Stimulated activated CD4-positive, alpha-beta T cell treated with anti-CD3 and anti-CD28 coated beads, Interleukin-1b, Interleukin-23, amount 100 ng/mL, for 48 hours (primary cell): ENCODE data around the gene MACROD2.
"Not testable (repeated sequence)": the region's sequence is repeated elsewhere in the genome, so short reads cannot be mapped to it uniquely, and the experiment has no call there.

Source experiments
- DNase-seq: peaks from one replicate; pipeline ENCODE4 v3.0.0-alpha.2; 2020

Gene MACROD2

DNA sequence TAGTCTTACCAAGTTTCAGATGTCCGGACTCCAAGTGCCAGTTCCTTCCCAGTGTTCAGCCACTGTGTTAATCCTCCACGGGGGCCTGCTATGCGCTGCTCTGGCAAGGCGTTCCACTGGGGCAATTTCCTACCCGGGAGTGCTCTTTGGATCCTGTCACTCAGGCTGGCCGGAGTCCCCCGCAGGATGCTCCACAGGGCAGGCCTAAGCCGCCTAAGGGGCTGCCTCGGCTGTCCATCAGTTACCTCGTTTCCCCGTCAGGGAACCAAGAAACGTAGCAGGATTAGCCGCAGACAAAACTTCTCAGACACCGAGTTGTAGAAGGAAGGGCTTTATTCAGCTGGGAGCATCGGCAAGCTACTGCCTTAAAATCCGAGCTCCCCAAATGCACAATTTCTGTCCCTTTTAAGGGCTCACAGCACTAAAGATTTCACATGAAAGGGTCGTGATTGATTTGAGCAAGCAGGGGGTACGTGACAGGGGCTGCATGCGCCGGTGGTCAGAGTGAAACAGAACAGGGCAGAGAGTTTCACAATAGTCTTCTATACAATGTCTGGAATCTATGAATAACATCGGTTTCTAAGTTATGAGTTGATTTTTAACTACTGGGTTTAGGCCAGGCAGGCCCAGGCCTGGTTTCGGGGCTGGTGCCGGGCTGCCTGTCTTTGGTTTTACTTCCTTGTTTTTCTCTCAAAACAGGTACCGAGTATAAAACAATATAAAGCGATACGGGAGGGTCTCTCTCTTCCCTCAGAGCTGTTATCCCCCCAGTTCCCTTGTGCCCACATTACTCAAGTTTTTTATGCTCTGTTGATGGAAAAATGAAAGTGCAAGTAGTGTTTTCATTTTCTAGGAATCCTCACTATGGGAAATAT, 1990.4 kb downstream of the MACROD2 start:
- not testable (repeated sequence) for DNase-seq

DNA sequence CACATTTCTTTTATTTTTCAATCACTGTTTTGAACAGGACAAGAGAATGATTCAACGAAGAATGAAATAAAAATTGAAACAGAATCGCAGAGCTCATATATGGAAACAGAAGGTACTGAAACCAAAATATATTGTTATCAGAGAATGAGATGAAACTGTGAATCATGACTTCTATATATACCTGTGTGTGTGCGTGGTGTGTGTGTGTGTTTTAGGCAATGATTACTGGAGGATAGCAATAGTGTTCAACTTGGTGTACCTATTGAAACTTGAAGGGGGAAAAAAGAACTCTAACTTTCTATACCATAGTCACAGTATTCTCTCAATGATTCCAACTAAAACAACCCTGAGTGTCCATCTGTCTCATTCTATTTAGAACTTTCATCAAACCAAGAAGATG, 1991.4 kb downstream of the MACROD2 start:
- DNase-seq: no peak

DNA sequence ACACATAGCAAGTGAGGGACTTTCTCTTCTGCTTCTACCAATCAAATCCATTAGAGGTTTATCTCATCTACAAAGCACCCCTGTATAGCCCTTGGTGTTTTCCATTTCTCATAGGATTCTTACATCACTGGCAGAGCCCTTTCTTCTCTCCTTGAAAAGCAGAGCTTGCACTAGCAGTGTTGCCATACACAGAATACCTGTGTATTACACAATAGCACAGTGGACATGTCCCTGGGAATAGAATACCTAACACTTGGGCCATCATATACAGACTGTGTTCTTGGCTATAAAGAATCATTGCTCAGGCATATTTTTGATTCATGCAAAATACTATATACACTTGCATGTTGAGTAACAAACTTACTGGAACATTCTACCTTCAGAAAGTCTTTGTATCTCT, 1996.0 kb downstream of the MACROD2 start:
- DNase-seq: no peak

DNA sequence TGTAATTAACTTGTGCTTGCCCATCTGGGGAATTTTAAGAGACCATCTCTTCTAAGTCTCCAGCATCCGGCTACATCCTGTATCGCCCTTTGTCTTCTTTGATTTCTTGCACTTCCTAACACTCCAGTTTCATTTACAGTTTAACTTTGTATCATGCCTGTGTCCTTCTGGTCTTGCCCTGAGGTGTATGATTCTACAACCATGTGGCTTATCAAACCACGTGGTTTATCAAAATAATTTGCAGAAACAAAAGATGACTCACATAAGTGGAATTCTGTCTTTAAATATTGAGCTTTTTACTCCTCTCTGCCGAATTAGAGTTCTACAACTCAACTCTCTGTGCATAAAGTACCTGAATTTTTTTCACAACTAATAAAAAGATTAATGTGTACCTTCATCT, 1997.2 kb downstream of the MACROD2 start:
- no peak for DNase-seq

DNA sequence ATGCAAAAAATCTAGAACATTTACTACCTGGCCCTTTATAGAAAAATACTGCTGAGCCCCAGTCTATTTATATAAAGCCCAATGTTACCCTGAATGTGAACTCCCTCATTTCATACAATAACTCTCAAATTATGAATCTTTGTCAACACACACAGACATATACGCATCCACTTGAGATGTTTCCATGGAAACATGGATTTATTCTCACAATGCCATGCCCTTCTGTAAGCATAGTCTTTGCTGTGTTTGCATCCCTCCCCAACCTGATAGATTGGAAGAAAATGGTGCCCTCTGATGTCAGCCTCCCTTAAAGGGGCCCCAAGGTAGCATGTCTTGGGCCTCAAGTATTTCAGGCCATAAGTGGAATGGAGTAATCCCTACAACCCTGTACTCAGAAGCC, 2004.8 kb downstream of the MACROD2 start:
- no peak for DNase-seq

DNA sequence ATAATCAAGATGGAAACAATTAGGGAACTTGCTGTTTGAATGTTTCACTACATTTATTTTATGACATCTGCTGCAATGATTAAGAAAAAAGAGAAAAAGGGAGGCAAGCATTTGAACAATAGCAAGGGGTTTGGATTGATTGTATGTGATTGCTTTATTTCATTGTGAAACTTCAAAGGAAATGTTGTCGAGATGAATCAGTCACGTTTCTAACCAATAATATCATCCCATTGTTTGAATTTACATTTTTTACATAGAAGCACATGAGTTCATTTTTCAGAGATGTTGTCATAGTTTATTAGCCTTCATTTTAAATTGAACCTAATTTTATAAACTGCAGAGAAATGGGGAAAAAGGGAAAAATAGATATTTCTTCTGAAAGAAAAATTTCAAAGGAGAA, 2006.0 kb downstream of the MACROD2 start:
- DNase-seq: no peak

DNA sequence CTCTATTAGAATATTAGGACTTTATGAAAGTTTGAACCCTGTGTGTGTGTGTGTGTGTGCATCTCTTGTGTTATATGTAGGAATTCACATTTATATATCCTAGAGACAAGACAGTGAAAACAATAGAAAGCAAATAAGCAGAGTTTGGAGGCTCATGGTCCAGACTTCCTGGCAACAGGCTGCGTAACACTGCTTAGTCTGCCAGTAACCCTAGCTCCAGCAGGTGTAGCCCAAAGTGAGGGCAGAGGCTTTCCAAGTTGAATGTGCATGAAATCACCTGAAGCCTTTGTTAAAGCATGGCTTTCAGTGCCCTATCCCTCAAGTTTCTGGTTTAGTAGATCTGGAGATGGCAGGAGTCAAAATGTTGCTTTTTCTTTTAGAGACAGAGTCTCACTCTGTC, 2008.0 kb downstream of the MACROD2 start:
- no peak for DNase-seq

DNA sequence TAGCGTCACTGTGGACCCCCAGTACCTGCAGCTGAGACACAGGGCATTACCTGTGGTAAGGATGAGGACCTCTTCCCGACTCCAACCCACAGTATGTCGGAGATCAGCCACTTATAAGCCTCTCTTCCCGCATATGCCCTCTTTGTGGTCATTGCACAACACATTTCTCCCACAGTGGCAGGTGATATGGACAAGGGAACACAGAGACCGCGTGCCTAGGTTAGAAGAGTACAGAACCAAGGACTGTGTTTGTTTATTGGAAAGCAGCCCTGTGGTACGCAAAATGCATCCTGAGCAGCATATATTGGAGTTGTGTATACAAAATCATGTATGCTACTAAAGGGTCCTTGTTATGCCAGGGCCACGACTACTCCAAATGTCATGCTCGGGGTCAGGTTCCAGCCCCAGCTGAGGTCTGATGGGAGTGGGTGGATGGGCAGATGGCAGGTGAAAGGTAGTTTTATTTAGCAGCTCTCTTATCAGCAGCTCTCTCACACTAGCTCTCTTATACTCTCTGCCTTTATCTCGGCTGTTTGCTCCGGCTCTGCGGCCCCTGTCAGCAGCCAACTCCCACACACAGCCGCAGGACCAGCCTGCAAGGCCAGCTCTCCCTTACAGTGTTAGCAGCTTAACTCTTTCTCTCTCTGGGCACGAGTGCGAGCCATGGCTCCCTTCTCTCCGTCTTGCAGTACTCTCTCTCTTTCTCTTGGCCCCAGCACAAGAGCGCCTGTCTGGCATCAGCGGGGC, 2009.0 kb downstream of the MACROD2 start:
- DNase-seq: no peak

DNA sequence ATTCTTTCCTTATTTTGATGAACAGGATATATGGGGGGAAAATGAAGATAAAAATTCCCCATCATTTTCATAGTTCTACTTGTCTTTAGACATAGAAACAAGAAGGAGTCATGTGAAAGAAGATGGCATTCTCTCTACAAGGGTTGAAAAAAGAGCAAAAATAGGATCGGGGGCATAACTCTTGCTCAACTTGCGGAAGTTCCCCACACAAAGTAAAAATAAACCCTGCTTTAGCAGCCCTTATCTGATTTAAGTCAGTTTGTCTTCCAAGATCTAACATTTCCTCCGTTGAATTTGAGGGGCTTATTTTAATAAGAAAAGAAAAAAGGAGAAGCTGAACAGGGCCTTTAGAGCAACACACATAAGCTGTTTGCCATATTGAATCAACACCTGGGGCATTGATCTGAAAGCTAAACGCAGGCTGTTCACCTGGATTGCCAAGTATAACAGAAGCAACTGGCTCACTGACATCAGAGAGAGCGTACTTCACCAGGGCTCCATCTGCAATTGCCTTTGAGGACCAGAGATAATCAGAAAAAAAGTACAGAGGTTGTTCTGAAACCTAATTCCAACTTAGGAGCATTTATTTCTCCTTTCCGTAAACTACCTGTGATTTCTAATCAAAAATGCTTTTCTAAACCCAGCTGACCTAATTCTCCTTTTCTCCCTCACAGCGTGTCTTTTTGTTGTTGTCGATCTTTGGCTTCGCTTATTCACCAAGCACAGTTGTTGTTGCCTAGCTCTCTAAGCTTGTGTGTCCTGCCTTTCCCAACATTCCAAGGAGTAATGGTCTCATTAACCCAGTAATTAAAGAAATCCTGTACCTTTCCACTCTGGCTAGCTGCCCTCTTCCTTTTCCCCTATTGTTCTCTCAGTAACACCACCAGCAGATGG, 2010.0 kb downstream of the MACROD2 start:
- no peak for DNase-seq

DNA sequence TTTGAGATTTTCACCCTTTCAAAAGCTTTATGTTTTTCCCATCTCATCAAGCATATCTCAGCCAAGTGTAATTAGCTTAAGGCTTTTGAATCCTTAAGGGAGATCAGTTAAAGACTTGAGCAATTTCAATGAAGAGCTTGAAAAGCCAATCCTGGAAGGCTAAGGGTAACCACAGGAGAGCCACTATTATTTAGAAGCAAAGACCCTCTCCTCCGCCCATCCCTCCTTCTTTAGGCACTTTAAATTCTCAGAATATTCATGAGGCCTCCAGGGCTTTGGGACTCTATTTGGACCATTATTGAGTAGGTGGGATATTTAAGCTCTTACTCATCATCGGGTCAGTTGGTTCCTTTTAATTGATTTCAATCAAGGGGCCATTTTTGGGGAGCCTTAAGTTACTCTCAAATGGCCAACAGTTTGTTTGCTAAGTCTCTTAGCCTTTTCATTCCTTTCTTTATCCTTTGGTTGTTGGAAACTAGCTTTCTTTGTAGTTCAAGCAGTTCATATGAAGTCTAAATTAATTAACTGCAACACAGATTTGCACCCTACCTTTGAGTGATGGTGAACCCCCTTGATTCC, 2010.7 kb downstream of the MACROD2 start:
- no peak for DNase-seq

DNA sequence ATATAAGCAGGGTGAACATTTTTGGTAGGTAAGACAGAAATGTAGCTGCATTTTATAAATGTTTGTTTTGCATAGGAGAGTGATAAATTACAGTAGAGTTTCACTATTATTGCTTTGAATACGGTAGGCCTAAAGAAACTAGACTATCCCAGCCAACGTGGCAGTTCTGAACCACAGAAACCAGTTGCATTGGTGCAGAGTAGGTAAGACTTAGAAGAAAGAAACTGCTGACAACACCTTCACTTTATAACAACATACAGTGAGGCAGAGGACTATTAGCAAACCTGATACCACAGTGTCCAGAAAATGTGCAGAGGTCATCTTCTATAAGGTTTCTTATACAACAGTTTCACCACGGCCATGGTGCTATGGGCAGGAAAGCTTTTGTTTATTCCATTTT, 2011.8 kb downstream of the MACROD2 start:
- no peak for DNase-seq

DNA sequence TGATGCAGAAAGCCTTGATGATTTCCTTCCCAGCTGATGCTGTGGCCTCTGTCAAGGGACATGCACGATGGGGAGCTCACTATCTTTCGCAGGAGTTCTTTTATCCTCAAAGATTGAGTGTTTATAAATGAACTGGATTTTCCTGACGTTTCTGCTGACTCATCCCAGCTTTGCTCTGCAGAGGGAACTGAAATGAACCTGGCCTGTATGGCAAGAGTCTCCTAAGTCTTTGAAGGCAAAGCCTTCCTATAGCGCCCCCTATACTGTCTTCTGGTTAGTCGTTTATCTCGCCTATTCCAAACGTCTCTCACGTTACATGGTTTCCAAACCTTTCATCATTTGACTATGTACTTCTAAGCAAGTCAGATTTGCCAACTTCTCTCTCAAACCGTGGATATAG, 2012.6 kb downstream of the MACROD2 start:
- DNase-seq: no peak

DNA sequence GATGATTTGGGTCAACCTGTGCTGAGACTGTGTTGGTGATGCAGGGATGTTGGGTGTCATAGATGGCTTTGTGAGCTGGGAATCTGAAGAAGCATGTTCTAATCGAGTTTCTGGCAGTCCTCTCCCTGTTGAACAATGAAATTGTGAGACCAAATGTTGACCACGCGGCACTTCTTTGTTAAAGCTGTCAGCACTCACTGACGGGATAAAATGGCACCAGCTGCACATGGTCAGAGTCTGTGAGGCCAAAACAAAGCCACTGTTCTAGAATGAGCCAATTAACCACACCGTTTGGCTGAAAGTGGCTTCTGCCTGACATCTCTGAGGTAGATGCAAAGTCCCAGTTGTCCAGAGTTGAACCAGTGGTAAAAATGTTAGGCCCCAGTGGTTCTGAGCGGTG, 2015.7 kb downstream of the MACROD2 start:
- DNase-seq: no peak

DNA sequence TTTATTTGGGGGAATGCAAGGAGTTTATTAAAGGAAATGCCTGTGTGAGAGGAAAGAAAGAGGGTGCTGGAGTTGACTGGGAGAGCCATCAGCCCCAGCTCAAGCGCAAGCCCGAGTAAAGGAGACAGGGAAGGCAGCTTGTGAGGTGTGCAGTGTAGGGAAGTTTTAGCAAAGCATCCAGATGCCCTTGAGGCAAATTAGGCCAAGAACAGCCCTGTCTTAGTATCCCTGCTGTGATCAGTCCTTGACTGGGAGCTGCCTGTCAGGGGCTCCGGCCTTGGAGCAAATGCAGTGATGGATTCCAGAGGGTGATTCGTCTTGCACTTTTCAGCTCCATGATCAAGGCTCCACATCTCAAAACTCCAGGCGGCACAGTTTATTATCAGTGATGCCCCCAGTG, 2016.2 kb downstream of the MACROD2 start:
- no peak for DNase-seq

DNA sequence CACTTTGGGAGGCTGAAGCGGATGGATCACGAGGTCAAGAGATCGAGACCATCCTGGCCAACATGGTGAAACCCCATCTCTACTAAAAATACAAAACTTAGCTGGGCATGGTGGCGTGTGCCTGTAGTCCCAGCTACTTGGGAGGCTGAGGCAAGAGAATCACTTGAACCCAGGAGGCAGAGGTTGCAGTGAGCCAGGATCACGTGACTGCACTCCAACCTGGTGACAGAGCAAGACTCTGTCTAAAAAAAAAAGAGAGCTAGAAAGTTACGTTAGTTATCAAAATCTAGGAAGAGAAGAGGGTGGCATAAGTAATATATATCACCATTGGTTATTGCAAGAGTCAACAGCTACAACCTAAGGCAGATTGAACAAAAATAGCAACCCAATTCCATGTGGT, 2017.6 kb downstream of the MACROD2 start:
- not testable (repeated sequence) for DNase-seq

DNA sequence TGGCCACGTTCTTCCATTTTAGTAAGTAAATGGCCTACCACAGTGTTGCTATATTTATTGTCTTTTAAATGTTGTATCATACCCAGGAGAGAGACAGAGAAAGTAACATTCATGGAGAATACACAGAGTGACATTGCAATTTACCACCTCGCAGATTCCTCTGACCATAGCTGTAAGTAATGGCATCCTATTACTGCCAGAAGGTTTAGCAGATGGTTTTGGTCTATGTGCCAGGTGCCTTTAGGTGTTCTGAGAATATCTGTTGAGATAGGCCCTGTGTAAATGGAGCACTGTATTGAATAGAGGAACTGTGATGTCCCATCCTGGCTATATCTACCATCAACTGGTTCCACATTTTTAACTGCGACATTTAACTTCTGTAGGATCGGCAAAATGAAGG, 2018.3 kb downstream of the MACROD2 start:
- no peak for DNase-seq

DNA sequence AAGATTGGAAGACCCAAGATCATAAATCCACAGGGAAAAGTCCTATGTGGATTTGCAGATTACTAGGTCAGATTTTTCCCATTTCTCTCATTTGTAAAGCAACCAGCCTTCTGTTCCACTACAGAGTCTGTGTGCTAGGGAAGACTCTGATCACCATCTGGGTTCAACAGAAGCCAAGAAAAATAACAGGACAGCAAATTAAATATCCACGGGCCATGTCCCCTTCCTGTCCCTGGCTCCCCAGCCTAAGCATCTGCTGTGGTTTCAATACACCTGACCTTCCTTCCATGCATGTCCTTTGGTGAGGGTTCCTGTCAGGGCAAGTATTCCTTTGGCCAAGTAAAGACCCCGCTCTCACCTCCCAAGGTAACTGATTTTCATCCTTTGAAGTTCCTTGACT, 2019.1 kb downstream of the MACROD2 start:
- DNase-seq: no peak

DNA sequence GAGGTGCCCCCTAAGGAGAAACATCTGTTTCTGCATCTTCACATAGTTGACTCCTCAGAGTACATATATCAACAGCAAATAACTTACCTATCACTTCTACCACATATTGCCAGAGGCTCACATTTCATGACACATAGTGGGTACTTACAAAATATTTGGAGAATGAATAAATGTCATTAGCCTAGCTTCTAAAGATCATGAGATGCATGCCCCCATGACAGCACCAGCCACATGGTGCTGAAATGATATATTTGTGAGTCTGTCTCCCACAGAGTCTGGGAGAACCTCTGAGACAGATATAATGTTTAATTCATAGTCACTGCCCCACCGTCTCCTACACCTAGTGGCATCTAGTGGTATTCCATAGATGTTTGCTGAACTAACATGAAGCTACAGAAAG, 2022.3 kb downstream of the MACROD2 start:
- DNase-seq: no peak

DNA sequence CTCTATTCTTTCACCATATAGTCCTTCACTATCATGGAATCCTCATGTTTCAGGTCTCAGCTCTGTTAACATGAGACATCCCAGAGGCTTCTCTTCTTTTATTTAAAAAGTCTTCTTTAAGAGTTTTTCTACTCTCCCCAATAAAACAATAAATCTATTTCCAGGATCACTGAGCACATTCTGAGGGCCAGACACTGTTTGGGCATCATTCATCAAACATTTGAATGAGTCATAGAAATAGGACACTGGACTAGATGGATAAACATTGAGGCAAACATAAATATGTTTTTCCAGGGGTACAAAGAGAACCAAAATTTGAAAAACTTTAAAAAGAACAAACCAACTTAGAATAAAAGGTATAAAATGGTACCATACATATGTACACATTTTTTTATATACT, 2023.6 kb downstream of the MACROD2 start:
- DNase-seq: no peak

DNA sequence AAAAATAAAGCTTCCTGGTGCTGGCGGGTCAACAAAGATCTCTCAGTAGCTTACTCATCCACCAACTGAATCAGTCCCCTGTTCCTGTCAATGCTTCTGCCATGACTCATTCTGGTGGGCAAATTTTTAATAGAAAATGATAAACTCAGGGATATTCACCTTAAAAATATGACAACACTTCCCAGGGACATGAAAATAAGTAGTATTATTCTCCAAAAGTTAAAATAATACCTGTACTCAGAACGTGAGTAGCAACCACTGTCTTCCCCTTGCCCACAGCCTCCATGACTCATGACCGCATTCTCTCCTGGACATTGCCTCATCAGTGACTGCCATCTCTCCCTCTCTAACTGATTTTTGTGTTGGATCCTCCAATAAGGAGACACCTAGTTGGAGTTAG, 2025.7 kb downstream of the MACROD2 start:
- no peak for DNase-seq

DNA sequence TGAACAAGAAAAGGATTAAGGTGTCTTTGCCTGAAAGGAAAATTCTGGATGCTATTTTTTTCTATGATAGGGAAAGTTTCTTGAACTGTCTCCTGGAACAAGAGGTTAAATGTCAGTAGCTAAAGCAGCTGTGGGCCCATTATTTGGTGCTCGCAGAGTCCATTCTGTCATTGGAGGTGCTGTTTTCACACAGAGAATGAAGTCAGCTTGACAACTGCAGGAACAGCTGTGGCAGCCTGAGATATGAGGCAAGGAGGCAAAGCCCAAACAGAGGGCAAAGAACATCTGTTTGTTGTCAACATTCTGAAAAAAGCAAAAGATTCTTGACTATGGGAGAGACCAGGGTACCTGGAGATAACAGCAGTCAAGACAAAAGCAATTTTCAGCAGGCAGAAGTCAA, 2029.8 kb downstream of the MACROD2 start:
- DNase-seq: no peak

DNA sequence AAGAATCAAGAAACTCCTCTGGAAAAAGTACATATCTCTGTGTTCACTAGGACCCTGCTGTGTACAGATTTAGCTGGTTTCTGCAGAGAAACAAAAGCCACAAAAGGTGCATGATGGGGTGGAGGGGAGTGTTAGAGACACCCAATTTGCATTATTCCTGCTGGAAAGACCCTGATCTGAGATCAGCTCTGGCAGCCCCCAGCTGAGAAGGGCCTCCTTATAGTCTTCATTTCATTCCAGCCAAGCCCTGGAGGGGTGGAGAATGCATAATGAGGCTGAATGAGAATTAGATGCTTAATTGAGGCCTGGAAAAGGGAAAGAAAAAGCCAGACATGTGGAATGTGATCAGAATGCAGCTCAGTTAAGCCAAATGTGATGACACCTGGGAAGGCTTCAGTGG, 2032.4 kb downstream of the MACROD2 start:
- DNase-seq: no peak

DNA sequence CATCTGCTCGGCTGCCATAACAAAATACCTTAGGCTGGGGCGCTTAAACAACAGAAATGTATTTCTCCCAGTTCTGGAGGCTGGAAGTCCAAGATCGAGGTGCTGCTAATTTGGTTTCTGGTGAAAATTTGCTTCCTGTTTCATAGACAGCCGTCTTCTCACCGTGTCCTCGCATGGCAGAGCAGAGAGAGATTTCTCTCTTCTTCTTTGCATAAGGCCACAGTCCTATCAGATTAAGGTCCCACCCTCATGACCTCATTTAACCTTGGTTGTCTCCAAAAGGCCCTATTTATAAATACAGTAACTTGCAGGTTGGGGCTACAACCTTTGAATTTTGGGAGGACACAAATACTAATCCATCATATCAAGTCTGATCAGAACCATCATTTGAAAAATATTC, 2033.6 kb downstream of the MACROD2 start:
- DNase-seq: no peak
